CD4-positive, CD25-positive, alpha-beta regulatory T cell (primary cell): ENCODE measurements around the gene RSPH3. TPM values are rescaled to one million over a fixed set of nuclear protein-coding genes. Genes with fewer than 3 reads are reported as not detected.

Experiments
- ATAC-seq, 2 donors: fragments of 150-1000 bp; cut with Tn5 transposase; one replicate each; pipeline ENCODE4 v1.10.0; 2021; ENCODE audit warnings: low read depth in 2 of 2, moderate number of reproducible peaks in 2 of 2, moderate library complexity in 1 of 2
- DNase-seq, 3 donors: peaks; one replicate each; pipeline versions ENCODE4 v3.0.0 to v3.0.0-alpha.2; 2012 to 2022; ENCODE audit warnings: mixed read lengths in 1 of 3
- H3K27ac ChIP-seq: one replicate; pipeline ENCODE4 v1.7.0; 2013; ENCODE audit warnings: mild to moderate bottlenecking, low read length; ENCODE audit not compliant: insufficient read depth, poor library complexity, severe bottlenecking
- H3K27me3 ChIP-seq: one replicate; pipeline ENCODE4 v1.7.0; 2013; ENCODE audit warnings: low read length; ENCODE audit not compliant: control insufficient read depth, insufficient read depth
- H3K36me3 ChIP-seq: one replicate; pipeline ENCODE4 v1.7.0; 2013; ENCODE audit warnings: mild to moderate bottlenecking, low read length, moderate library complexity; ENCODE audit not compliant: control insufficient read depth, insufficient read depth
- H3K4me1 ChIP-seq: 2 replicates; pipeline ENCODE4 v1.7.0; 2013; ENCODE audit warnings: mild to moderate bottlenecking, low read length; ENCODE audit not compliant: insufficient read depth, control insufficient read depth, poor library complexity, severe bottlenecking
- H3K4me3 ChIP-seq: one replicate; pipeline ENCODE4 v1.7.0; 2013; ENCODE audit warnings: low read depth, mild to moderate bottlenecking, low read length, moderate library complexity
- H3K9me3 ChIP-seq, 2 experiments: 1 replicate in 1 of 2; 2 replicates in 1 of 2; pipeline ENCODE4 v1.7.0; 2013; ENCODE audit warnings: low read length in 2 of 2, mild to moderate bottlenecking in 1 of 2, moderate library complexity in 1 of 2; ENCODE audit not compliant: control insufficient read depth in 2 of 2
- H3K27ac Mint-ChIP-seq, 3 donors: one replicate each; pipeline ENCODE4 v1.8.0; 2020 to 2022; ENCODE audit warnings: mild to moderate bottlenecking in 3 of 3, mixed read lengths in 3 of 3, moderate library complexity in 2 of 3
- H3K27me3 Mint-ChIP-seq: one replicate; pipeline ENCODE4 v1.8.0; 2022; ENCODE audit warnings: mild to moderate bottlenecking, mixed read lengths
- H3K36me3 Mint-ChIP-seq: one replicate; pipeline ENCODE4 v1.8.0; 2020; ENCODE audit warnings: mixed read lengths
- H3K4me1 Mint-ChIP-seq, 4 donors: one replicate each; pipeline ENCODE4 v1.8.0; 2020 to 2022; ENCODE audit warnings: mixed read lengths in 4 of 4, mild to moderate bottlenecking in 1 of 4
- H3K4me3 Mint-ChIP-seq, 4 donors: one replicate each; pipeline ENCODE4 v1.8.0; 2020 to 2022; ENCODE audit warnings: mild to moderate bottlenecking in 4 of 4, mixed read lengths in 4 of 4, moderate library complexity in 3 of 4
- H3K9me3 Mint-ChIP-seq, 7 donors: one replicate each; pipeline ENCODE4 v1.8.0; 2020 to 2022; ENCODE audit warnings: mixed read lengths in 7 of 7, mild to moderate bottlenecking in 3 of 7, moderate library complexity in 2 of 7
- polyA plus RNA-seq, 4 donors: library from polyadenylated mRNA; unstranded; fragments of 300-500 nt; fragmentation: Illumina TruSeq; gene quantifications; one replicate each; pipeline ENCODE4 v1.2.3, GENCODE V29; 2021
- total RNA-seq: library from RNA; stranded (reverse); gene quantifications from one replicate; pipeline ENCODE4 v1.2.3, GENCODE V29; 2022

RSPH3 gene
- total and polyA plus RNA-seq, 5 donors from 2014 or later, result 1.5 to 3.4 (median 2.4) TPM

DNA sequence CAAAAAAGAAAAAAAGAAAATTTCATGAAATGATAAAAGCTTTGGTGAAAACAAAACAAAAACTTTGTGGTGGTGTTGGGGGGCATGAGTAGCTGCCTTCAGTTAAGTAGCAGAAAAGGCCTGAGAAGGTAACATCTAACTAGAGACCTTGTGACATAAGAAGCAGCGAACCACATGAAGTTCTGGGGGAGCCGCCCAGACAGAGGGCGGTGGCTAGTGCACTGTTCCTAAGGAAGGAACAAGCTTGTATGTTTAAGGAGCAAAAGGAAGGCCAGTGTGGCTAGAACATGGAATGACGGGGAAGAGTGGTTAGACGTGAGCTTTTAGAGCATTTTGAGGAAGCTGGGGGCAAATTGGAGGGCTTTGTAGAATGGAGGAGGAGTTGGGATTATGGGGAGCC is 7.5 kb upstream of the RSPH3 start:
- no peak for ATAC-seq
- no peak overlapping the region for H3K4me3 Mint-ChIP-seq
- H3K27ac Mint-ChIP-seq, result peak overlapping the region in 1 of 3 donors; percentile 83

DNA sequence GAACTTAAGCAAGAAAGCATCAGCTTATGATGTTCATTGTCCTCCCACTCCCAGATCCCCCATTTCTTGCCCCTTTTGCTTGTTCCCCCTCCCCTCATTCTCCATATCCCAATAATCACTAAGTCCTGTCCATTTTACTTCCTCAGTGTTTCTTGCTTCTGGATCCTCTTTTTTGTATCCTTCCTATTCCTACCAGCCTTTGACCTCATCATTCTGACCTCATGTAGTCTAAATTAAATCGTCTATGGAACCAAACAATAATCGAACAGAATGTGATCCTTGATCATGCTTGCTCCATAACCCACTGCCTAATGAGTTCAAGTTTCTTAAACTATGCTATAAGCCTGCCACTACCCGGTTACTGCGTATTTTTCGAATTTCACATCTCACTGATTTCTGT is 5.4 kb upstream of the RSPH3 start:
- Mint-ChIP-seq H3K9me3 (no peaks in the 10 kb centered on the region), H3K4me3 (peak overlapping the region in 1 of 4 donors; percentile 12), H3K4me1 (peaks cover 10 to 40% (median 36%) of the 10 kb centered on the region in 4 donors), H3K36me3 (peaks cover 15% of the 10 kb centered on the region), H3K27ac (no peak overlapping the region), H3K27me3 (no peaks in the 10 kb centered on the region)
- no peak for DNase-seq
- Histone ChIP-seq H3K4me3 (no peak overlapping the region), H3K36me3 (no peaks in the 10 kb centered on the region), H3K27me3 (no peaks in the 10 kb centered on the region), H3K4me1 (peaks cover 25% of the 10 kb centered on the region), H3K27ac (no peak overlapping the region), H3K9me3 (no peaks in the 10 kb centered on the region)
- ATAC-seq, result no peak

More for the DNA sequence above, 7.5 kb upstream of the RSPH3 start:
- H3K27me3 ChIP-seq, result no peaks in the 10 kb centered on the region
- DNase-seq, result no peak
- H3K36me3 Mint-ChIP-seq, result peaks cover 14% of the 10 kb centered on the region
- no peak overlapping the region for H3K4me3 ChIP-seq
- no peaks in the 10 kb centered on the region for H3K27me3 Mint-ChIP-seq
- H3K9me3 Mint-ChIP-seq, result no peaks in the 10 kb centered on the region
- no peaks in the 10 kb centered on the region for H3K36me3 ChIP-seq
- H3K9me3 ChIP-seq, result no peaks in the 10 kb centered on the region
- H3K4me1 Mint-ChIP-seq, result peaks cover 5 to 41% (median 38%) of the 10 kb centered on the region in 4 donors
- H3K4me1 ChIP-seq, result peaks cover 15% of the 10 kb centered on the region
- no peak overlapping the region for H3K27ac ChIP-seq

GRCh38 chr6:159004592-159004991 is 4.6 kb upstream of the RSPH3 start:
- no peaks in the 10 kb centered on the region for H3K36me3 ChIP-seq
- no peak overlapping the region for H3K4me3 ChIP-seq
- no peak overlapping the region for H3K27ac ChIP-seq
- ATAC-seq (no peak), DNase-seq (no peak)
- Mint-ChIP-seq H3K9me3 (no peaks in the 10 kb centered on the region), H3K27me3 (peaks cover under 1% of the 10 kb centered on the region), H3K36me3 (peaks cover 15% of the 10 kb centered on the region), H3K27ac (no peak overlapping the region), H3K4me1 (peaks cover 13 to 45% (median 32%) of the 10 kb centered on the region in 4 donors), H3K4me3 (peak overlapping the region in 1 of 4 donors; percentile 56)
- H3K27me3 ChIP-seq, result no peaks in the 10 kb centered on the region
- H3K9me3 ChIP-seq, result no peaks in the 10 kb centered on the region
- H3K4me1 ChIP-seq, result peaks cover 22% of the 10 kb centered on the region

DNA sequence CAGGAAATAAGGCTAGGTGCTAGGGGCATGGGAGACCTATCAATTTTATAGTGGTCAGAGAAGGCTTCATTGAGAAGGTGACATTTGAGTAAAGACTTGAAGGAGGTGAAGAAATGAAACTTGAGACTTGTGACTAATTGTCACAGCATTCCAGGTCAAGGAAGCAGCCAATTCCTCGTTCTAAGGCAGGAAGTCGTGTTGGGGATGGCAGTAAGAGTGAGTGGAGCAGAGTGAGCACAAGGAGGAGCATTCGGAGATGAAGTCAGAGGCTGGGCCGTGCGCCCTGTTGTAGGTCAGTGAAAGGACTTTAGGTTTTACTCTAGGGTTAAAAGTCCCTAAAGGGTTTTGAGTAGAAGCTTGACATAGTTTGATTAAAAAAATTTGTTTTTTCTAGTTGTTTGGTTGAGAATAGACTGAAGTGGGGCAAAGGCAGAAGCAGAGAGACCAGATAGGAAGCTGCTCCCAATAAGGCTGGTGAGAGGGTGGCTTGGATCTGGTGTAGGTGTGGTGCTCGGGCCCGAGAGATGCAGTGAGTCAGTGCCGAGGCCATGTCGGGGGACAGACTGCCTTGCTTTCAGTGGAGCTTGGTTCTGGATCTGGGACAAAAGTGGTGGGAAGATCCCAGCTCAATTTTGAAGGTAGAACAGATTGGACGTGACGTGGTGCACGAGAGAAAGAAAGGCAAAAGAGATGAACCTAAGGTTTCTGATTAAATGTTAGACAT is 2.6 kb upstream of the RSPH3 start:
- H3K9me3 Mint-ChIP-seq, result no peaks in the 10 kb centered on the region
- H3K36me3 Mint-ChIP-seq, result peaks cover 15% of the 10 kb centered on the region
- Histone ChIP-seq H3K27ac (no peak overlapping the region), H3K4me3 (no peak overlapping the region), H3K27me3 (no peaks in the 10 kb centered on the region), H3K36me3 (no peaks in the 10 kb centered on the region), H3K9me3 (no peaks in the 10 kb centered on the region), H3K4me1 (peaks cover 23% of the 10 kb centered on the region)
- peak overlapping the region in 1 of 4 donors; percentile 99 for H3K4me3 Mint-ChIP-seq
- H3K27me3 Mint-ChIP-seq, result peaks cover 4% of the 10 kb centered on the region
- ATAC-seq (no peak), DNase-seq (no peak)
- H3K4me1 Mint-ChIP-seq, result peaks cover 15 to 40% (median 25%) of the 10 kb centered on the region in 4 donors
- peak overlapping the region in 2 of 3 donors; percentile 16 to 35 for H3K27ac Mint-ChIP-seq

- no peaks in the 10 kb centered on the region for H3K36me3 ChIP-seq
- DNase-seq, result peak in 1 of 3 donors; percentile 20
- Mint-ChIP-seq H3K4me3 (peak overlapping the region; percentile 97 to 99 (median 98)), H3K27me3 (peaks cover 4% of the 10 kb centered on the region), H3K9me3 (no peaks in the 10 kb centered on the region), H3K36me3 (peaks cover 10% of the 10 kb centered on the region), H3K27ac (peak overlapping the region; percentile 83 to 91 (median 91)), H3K4me1 (peaks cover 20 to 39% (median 25%) of the 10 kb centered on the region in 4 donors)
- peaks cover 23% of the 10 kb centered on the region for H3K4me1 ChIP-seq
- H3K9me3 ChIP-seq, result no peaks in the 10 kb centered on the region
- peak overlapping the region; percentile 71 for H3K27ac ChIP-seq
- ATAC-seq, result peak; percentile 19 to 23
- peak overlapping the region; percentile 86 for H3K4me3 ChIP-seq
- no peaks in the 10 kb centered on the region for H3K27me3 ChIP-seq
Measured at GRCh38 chr6:158999154-158999665, 792 bp downstream of the RSPH3 start.

DNA sequence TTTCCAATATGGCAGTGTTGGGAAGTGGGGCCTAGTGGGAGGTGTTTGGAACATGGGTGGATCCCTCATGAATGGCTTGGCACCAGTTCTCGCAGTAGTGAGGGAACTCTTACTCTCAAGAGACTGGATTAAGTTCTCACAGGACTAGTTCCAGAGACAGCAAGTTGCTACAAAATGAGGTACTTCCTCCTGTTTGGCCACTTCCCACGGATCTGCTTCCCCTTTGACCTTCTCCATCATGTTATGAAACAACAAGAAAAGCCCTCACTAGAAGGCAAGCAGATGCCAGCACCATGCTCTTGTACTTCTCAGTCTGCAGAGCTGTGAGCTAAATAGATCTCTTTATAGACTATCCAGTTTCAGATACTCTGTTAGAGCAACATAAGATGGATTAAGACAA is 3.1 kb downstream of the RSPH3 start:
- no peaks in the 10 kb centered on the region for H3K36me3 ChIP-seq
- DNase-seq, result no peak
- peak overlapping the region in 2 of 4 donors; percentile 38 to 79 for H3K4me3 Mint-ChIP-seq
- H3K9me3 Mint-ChIP-seq, result no peaks in the 10 kb centered on the region
- no peak overlapping the region for H3K4me3 ChIP-seq
- H3K27ac Mint-ChIP-seq, result no peak overlapping the region
- H3K27me3 ChIP-seq, result no peaks in the 10 kb centered on the region
- no peaks in the 10 kb centered on the region for H3K9me3 ChIP-seq
- H3K4me1 Mint-ChIP-seq, result peaks cover 13 to 27% (median 21%) of the 10 kb centered on the region in 4 donors
- H3K4me1 ChIP-seq, result peaks cover 23% of the 10 kb centered on the region
- peaks cover 10% of the 10 kb centered on the region for H3K36me3 Mint-ChIP-seq
- peaks cover 4% of the 10 kb centered on the region for H3K27me3 Mint-ChIP-seq
- H3K27ac ChIP-seq, result no peak overlapping the region
- ATAC-seq, result no peak

DNA sequence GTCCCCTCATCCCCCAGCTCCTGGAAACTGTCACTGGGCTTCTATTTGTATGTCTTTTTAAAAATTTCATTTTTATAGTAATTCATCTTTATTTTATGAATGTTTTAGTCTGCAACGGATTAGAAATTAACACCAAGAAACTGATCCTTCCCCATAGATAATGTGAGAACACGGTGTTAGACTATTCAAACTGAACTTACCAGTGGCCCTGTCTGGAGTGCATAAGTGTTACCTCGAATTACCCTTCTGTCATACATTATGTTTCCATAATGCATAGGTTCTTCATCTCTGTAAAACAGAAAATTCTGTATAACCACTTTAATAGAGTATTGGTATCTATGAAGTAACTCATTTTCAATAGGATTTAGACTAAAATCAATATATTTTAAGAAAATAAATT is 6.4 kb downstream of the RSPH3 start:
- Histone ChIP-seq H3K4me1 (no peaks in the 10 kb centered on the region), H3K27me3 (no peaks in the 10 kb centered on the region), H3K4me3 (no peak overlapping the region), H3K9me3 (peaks cover 2 to 8% of the 10 kb centered on the region in 2 experiments), H3K36me3 (no peaks in the 10 kb centered on the region), H3K27ac (no peak overlapping the region)
- Mint-ChIP-seq H3K4me1 (peaks cover 0 to 19% (median 7%) of the 10 kb centered on the region in 4 donors), H3K9me3 (peaks cover 0 to 6% (median under 1%) of the 10 kb centered on the region in 7 donors), H3K36me3 (peaks cover 10% of the 10 kb centered on the region), H3K27me3 (no peaks in the 10 kb centered on the region), H3K27ac (no peak overlapping the region), H3K4me3 (no peak overlapping the region)
- no peak for DNase-seq
- ATAC-seq, result no peak
